Transverse colon (tissue), 4 donors: Measurements from ENCODE around the gene TAF5L. TPM values are rescaled to one million over a fixed set of nuclear protein-coding genes. Genes with fewer than 3 reads are reported as not detected.

Experiments
- DNase-seq: peaks from one replicate; pipeline ENCODE4 v3.0.0-alpha.2; 2019
- H3K27ac ChIP-seq, 4 donors: fragments of 200-600 bp; sonication (generic); 2 replicates each; pipeline ENCODE4 v1.5.1; 2016 to 2018; ENCODE audit warnings: inconsistent platforms in 4 of 4
- H3K27me3 ChIP-seq: fragments of 200-600 bp; sonication (generic); 2 replicates; pipeline ENCODE4 v1.5.1; 2017; ENCODE audit warnings: inconsistent platforms
- H3K36me3 ChIP-seq, 4 donors: fragments of 200-600 bp; sonication (generic); 2 replicates each; pipeline ENCODE4 v1.5.1; 2017 to 2019; ENCODE audit warnings: inconsistent platforms in 4 of 4
- H3K4me1 ChIP-seq, 4 donors: fragments of 200-600 bp; sonication (generic); 2 replicates each; pipeline ENCODE4 v1.5.1; 2017 to 2020; ENCODE audit warnings: inconsistent platforms in 4 of 4
- H3K4me3 ChIP-seq, 4 donors: fragments of 200-600 bp; sonication (generic); 1 replicate in 1 of 4; 2 replicates in 3 of 4; pipeline versions ENCODE4 v1.5.1 to v1.6.1; 2017 to 2019; ENCODE audit warnings: inconsistent platforms in 4 of 4
- H3K9me3 ChIP-seq, 2 donors: fragments of 200-600 bp; sonication (generic); 2 replicates each; pipeline ENCODE4 v1.5.1; 2017 to 2019; ENCODE audit warnings: inconsistent platforms in 2 of 2
- EP300 ChIP-seq: sonication (generic); formaldehyde crosslinking; IDR thresholded peaks from one replicate; pipeline ENCODE4 v1.6.1; 2017; ENCODE audit warnings: antibody characterized with exemption, low read depth
- POLR2A ChIP-seq: fragments of 450-650 bp; IDR thresholded peaks from one replicate; pipeline ENCODE4 v1.6.1; 2016; ENCODE audit warnings: antibody characterized with exemption, mild to moderate bottlenecking, moderate library complexity
- POLR2AphosphoS5 ChIP-seq, 3 donors: sonication (generic); formaldehyde crosslinking; IDR thresholded peaks; one replicate each; pipeline ENCODE4 v1.6.1; 2016; ENCODE audit warnings: antibody characterized with exemption in 3 of 3
- WGBS, 2 donors: methylation state at CpG; one replicate each; pipeline ENCODE4 v1.1.5; 2018; ENCODE audit warnings: low coverage in 1 of 2; 5-methylcytosine and 5-hydroxymethylcytosine counted together
- in situ Hi-C, 4 donors: fragments of 200-750 bp; cut with MboI; loops; one replicate each; pipeline versions ENCODE4 v1.15.0 to v1.15.1; 2017; ENCODE audit warnings: low sequenced_read_pairs in 3 of 4, low pct_ligation_motif_present in 1 of 4, low pct_unique_long_range_greater_than_20kb in 1 of 4
- intact Hi-C: fragments of 100-400 bp; cut with DNase I; formaldehyde crosslinking; loops from one replicate; pipeline ENCODE4 v1.15.1; 2023; ENCODE audit warnings: low total_unique reads
- total RNA-seq, 4 donors: library from RNA; depleted of rRNA; stranded (reverse); fragments of >200 nt; gene quantifications; one replicate each; pipeline ENCODE4 v1.1.0, GENCODE V29; 2016
- TF ChIP-seq, protein P1 (sequence below), 5 experiments: fragments of 200-600 bp in 3 of 5; fragments of 450-650 bp in 2 of 5; sonication (generic) in 3 of 5; IDR thresholded peaks; 1 replicate in 2 of 5; 2 replicates in 3 of 5; pipeline ENCODE4 v1.5.1; 2016 to 2017; ENCODE audit warnings: antibody characterized with exemption in 5 of 5, inconsistent platforms in 3 of 5, mild to moderate bottlenecking in 2 of 5, moderate library complexity in 1 of 5

Gene TAF5L
- total RNA-seq, 4 donors from 2014 or later, result 10.7 to 22.1 (median 15.4) TPM

DNA sequence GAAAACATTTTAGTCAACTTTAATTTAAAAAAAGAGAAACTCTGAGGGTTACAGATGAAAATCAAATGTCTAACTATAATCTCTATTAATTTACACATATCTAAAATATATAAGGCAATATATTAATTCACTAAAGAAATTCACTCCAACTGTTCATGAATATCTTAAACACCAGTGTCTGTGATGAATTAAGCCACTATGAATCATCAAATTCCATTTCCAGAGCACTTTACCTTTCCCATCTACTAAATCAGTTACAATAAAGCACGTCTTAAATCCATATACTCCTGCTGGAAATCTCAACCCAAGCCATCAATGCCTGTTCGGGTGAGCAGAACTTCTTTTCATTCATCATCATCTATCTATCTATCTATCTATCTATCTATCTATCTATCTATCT lies 4.3 kb downstream of the TAF5L start:
- Histone ChIP-seq H3K27me3 (no peaks in the 10 kb centered on the region), H3K4me1 (peaks cover 7 to 21% (median 14%) of the 10 kb centered on the region in 4 donors), H3K9me3 (no peaks in the 10 kb centered on the region), H3K27ac (no peak overlapping the region), H3K4me3 (no peak overlapping the region), H3K36me3 (no peaks in the 10 kb centered on the region)
- 88 to 92% methylated on average over 2 of the region's 2 CpGs for WGBS, 2 donors
- in situ Hi-C loops, result loop anchor here in 2 of 4 donors (10.0 kb wide), 2 partner anchors 47 to 57 kb away; no protein-coding TSS in a partner anchor
- TF ChIP-seq POLR2A (no peak), EP300 (no peak), POLR2AphosphoS5 (IDR thresholded peaks at IDR 0.05) (no peak)
- TF ChIP-seq, protein P1, sequence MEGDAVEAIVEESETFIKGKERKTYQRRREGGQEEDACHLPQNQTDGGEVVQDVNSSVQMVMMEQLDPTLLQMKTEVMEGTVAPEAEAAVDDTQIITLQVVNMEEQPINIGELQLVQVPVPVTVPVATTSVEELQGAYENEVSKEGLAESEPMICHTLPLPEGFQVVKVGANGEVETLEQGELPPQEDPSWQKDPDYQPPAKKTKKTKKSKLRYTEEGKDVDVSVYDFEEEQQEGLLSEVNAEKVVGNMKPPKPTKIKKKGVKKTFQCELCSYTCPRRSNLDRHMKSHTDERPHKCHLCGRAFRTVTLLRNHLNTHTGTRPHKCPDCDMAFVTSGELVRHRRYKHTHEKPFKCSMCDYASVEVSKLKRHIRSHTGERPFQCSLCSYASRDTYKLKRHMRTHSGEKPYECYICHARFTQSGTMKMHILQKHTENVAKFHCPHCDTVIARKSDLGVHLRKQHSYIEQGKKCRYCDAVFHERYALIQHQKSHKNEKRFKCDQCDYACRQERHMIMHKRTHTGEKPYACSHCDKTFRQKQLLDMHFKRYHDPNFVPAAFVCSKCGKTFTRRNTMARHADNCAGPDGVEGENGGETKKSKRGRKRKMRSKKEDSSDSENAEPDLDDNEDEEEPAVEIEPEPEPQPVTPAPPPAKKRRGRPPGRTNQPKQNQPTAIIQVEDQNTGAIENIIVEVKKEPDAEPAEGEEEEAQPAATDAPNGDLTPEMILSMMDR (IDR thresholded peaks at IDR 0.05), result no peak
- DNase-seq, result no peak
- intact Hi-C loops, result loop anchor here (1.0 kb wide), 1 partner anchor 21 kb away; no protein-coding TSS in a partner anchor

GRCh38 chr1:229620876-229621275 lies 5.0 kb downstream of the TAF5L start:
- no peak for DNase-seq
- WGBS, 2 donors, result 82 to 88% methylated on average over 3 of the region's 3 CpGs
- Histone ChIP-seq H3K4me1 (peaks cover 7 to 18% (median 14%) of the 10 kb centered on the region in 4 donors), H3K9me3 (no peaks in the 10 kb centered on the region), H3K4me3 (no peak overlapping the region), H3K27me3 (no peaks in the 10 kb centered on the region), H3K36me3 (no peaks in the 10 kb centered on the region), H3K27ac (no peak overlapping the region)
- TF ChIP-seq EP300 (no peak), POLR2A (no peak), POLR2AphosphoS5 (IDR thresholded peaks at IDR 0.05) (no peak)
- TF ChIP-seq, protein P1 (IDR thresholded peaks at IDR 0.05), result no peak
- in situ Hi-C loops, result loop anchor here in 2 of 4 donors (10.0 kb wide), 2 partner anchors 46 to 56 kb away; no protein-coding TSS in a partner anchor
- intact Hi-C loops, result loop anchor here (1.0 kb wide), 1 partner anchor 21 kb away; no protein-coding TSS in a partner anchor

DNA sequence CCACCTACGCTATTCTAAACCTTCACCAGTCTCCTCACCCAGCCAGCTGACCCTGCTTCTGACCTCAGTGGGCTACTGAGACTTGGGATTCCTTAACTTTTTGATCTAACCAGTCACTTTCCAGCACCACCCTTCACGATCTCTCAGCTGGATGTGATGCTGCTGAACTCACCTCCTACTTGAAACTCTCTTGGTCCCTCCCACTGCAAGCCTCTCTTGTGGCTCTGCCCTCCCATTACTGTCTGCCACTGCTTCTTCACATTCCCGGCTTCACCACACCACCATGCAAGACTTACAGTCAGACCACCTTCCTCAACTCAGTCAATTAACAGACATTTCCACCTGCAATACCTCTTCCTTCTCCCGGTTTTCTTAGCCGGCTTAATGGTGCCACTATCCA lies 6.3 kb downstream of the TAF5L start:
- H3K9me3 ChIP-seq, result no peaks in the 10 kb centered on the region
- in situ Hi-C loops, result loop anchor here in 2 of 4 donors (10.0 kb wide), 2 partner anchors 45 to 55 kb away; no protein-coding TSS in a partner anchor
- peaks cover 5 to 15% (median 11%) of the 10 kb centered on the region in 4 donors for H3K4me1 ChIP-seq
- H3K36me3 ChIP-seq, result no peaks in the 10 kb centered on the region
- H3K27ac ChIP-seq, result no peak overlapping the region
- TF ChIP-seq, protein P1 (IDR thresholded peaks at IDR 0.05), result no peak
- no peak for TF ChIP-seq POLR2A
- no peak for TF ChIP-seq POLR2AphosphoS5 (IDR thresholded peaks at IDR 0.05)
- TF ChIP-seq EP300, result no peak
- 90 to 94% methylated on average over 4 to 5 of the region's 5 CpGs for WGBS, 2 donors
- no peak for DNase-seq
- intact Hi-C loops, result no loop called here
- H3K4me3 ChIP-seq, result no peak overlapping the region
- H3K27me3 ChIP-seq, result no peaks in the 10 kb centered on the region

GRCh38 chr1:229619002-229619401 lies 6.9 kb downstream of the TAF5L start:
- Histone ChIP-seq H3K27ac (no peak overlapping the region), H3K4me3 (no peak overlapping the region), H3K4me1 (peaks cover 0 to 9% (median 5%) of the 10 kb centered on the region in 4 donors), H3K27me3 (no peaks in the 10 kb centered on the region), H3K36me3 (no peaks in the 10 kb centered on the region), H3K9me3 (no peaks in the 10 kb centered on the region)
- in situ Hi-C loops, result no loop called here
- intact Hi-C loops, result no loop called here
- no peak for DNase-seq
- no peak for TF ChIP-seq POLR2AphosphoS5 (IDR thresholded peaks at IDR 0.05)
- TF ChIP-seq EP300, result no peak
- no peak for TF ChIP-seq POLR2A
- TF ChIP-seq, protein P1 (IDR thresholded peaks at IDR 0.05), result no peak
